ENCODE results near the gene AFF3.

GRCh38 chr2:99719102-99719501, 423.3 kb downstream of the AFF3 start:
- no peak for TF ChIP-seq CREB5 (CRISPR knock-in tag; IDR thresholded peaks at IDR 0.05; ENCODE audit: low read depth)
- no peak for TF ChIP-seq RARB (CRISPR knock-in tag; IDR thresholded peaks at IDR 0.05)

Data from SK-N-SH treated with all-trans-retinoic acid at 6 μM for 48 hours (cell line).